ENCODE data around the gene PANK4.

Gene PANK4

DNA sequence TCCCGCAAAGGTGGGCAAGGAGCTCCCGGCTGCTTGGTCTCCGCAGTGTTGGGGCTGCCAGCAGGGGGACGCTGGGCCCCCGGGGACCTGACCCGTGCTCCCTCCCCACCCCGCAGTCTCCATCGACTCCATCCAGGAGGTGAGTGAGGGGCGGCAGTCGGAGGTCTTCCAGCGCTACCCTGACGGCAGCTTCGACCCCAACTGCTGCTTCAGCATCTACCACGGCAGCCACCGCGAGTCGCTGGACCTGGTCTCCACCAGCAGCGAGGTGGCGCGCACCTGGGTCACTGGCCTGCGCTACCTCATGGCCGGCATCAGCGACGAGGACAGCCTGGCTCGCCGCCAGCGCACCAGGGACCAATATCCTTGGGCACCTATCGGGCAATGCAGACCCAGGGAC is 46.8 kb downstream of the PANK4 start:
- H3K4me3 Mint-ChIP-seq, result no peak overlapping the region

DNA sequence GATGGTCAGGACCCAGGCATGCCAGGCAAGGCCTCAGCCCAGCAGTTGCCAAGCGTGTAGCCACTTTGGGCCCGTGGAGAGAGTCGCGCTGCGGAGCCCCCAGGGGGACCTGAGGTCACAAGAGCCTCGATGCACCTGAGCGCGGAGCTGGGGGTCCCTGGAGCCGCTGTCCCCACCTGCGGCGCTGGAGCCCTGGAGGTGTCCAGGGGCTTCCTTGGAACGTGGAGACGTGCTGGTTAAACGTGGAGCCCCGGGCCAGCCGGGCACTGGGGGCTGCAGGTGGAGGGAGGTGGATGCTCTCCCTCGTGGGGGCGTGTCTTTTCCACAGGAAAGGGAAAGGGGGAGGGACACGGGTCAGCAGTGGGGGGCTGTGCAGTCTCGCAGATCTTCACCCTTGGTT is 47.2 kb downstream of the PANK4 start:
- H3K36me3 Mint-ChIP-seq (ENCODE audit: low read depth), result no peaks in the 10 kb centered on the region
- no peaks in the 10 kb centered on the region for H3K4me1 Mint-ChIP-seq
- TF ChIP-seq, protein P1, sequence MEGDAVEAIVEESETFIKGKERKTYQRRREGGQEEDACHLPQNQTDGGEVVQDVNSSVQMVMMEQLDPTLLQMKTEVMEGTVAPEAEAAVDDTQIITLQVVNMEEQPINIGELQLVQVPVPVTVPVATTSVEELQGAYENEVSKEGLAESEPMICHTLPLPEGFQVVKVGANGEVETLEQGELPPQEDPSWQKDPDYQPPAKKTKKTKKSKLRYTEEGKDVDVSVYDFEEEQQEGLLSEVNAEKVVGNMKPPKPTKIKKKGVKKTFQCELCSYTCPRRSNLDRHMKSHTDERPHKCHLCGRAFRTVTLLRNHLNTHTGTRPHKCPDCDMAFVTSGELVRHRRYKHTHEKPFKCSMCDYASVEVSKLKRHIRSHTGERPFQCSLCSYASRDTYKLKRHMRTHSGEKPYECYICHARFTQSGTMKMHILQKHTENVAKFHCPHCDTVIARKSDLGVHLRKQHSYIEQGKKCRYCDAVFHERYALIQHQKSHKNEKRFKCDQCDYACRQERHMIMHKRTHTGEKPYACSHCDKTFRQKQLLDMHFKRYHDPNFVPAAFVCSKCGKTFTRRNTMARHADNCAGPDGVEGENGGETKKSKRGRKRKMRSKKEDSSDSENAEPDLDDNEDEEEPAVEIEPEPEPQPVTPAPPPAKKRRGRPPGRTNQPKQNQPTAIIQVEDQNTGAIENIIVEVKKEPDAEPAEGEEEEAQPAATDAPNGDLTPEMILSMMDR (IDR thresholded peaks at IDR 0.05; ENCODE audit: unreplicated experiment in 3 of 3), result no peak
- no peak overlapping the region for H3K27ac Mint-ChIP-seq
- H3K9me3 Mint-ChIP-seq, result no peaks in the 10 kb centered on the region
- H3K27me3 Mint-ChIP-seq (ENCODE audit: low read depth), result no peaks in the 10 kb centered on the region
- no peak overlapping the region for H3K4me3 Mint-ChIP-seq

More for the DNA sequence above, 46.8 kb downstream of the PANK4 start:
- H3K27me3 Mint-ChIP-seq (ENCODE audit: low read depth), result no peaks in the 10 kb centered on the region
- TF ChIP-seq, protein P1 (IDR thresholded peaks at IDR 0.05; ENCODE audit: unreplicated experiment in 3 of 3), result no peak
- H3K9me3 Mint-ChIP-seq, result no peaks in the 10 kb centered on the region
- H3K36me3 Mint-ChIP-seq (ENCODE audit: low read depth), result no peaks in the 10 kb centered on the region
- no peak overlapping the region for H3K27ac Mint-ChIP-seq
- H3K4me1 Mint-ChIP-seq, result no peaks in the 10 kb centered on the region

DNA sequence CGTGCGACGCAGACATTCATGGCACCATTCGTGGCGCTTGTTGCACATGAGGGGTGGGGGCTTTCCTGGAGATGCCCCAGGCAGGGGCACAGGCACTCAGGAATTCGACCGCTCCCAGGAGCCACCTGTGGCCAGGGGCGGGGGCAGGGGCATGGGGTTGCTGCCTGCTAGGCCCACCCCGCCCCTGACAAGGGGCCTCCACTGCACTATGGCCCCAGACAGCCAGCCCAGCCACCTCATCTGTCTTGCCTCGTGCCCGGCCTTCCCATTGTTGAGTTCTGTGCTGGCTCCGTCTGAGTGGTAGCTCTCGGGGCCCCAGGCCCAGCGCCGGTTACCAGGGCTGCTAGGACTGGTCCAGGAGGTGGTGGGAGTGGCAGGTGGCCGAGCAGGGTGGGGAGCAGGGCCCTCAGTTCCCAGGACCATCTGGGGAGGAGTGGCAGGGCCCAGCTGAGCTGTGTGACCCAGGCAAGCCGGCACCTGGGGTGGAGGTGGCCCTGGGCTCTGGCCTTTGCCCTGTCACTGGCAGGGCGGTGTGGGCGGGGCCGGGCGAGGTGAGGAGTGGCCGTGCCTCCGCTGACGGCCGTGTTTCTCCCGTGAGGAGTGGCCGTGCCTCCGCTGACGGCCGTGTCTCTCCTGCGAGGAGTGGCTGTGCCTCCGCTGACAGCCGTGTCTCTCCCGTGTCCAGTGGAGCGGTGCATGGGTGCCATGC is 48.5 kb downstream of the PANK4 start:
- Mint-ChIP-seq H3K4me1 (no peaks in the 10 kb centered on the region), H3K4me3 (no peak overlapping the region), H3K9me3 (no peaks in the 10 kb centered on the region), H3K36me3 (ENCODE audit: low read depth) (no peaks in the 10 kb centered on the region), H3K27ac (no peak overlapping the region), H3K27me3 (ENCODE audit: low read depth) (peaks cover under 1% of the 10 kb centered on the region)
- TF ChIP-seq, protein P1 (IDR thresholded peaks at IDR 0.05; ENCODE audit: unreplicated experiment in 3 of 3), result no peak

DNA sequence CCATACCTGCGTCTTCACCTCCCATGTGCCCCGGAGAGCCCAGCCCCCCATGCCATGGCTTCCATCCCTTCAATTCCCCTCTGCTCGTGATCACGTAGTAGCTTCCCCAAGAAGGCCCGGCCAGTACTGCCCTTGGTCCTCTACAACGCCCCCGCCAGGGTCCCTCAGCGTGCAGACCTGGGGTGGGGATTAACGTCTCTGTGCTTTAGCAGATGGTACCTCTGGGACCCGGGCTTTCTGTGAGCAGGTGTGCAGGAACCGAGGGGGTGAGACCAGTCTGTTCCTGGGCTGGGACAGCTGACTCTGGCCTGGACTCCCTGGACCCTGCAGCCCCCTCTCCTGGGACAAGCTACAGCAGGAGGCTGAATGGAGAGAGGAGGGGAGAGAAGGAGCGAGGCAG is 49.1 kb downstream of the PANK4 start:
- Mint-ChIP-seq H3K4me3 (no peak overlapping the region), H3K27ac (no peak overlapping the region), H3K27me3 (ENCODE audit: low read depth) (peaks cover 5% of the 10 kb centered on the region), H3K9me3 (no peaks in the 10 kb centered on the region), H3K4me1 (no peaks in the 10 kb centered on the region), H3K36me3 (ENCODE audit: low read depth) (no peaks in the 10 kb centered on the region)
- TF ChIP-seq, protein P1 (IDR thresholded peaks at IDR 0.05; ENCODE audit: unreplicated experiment in 3 of 3), result no peak

DNA sequence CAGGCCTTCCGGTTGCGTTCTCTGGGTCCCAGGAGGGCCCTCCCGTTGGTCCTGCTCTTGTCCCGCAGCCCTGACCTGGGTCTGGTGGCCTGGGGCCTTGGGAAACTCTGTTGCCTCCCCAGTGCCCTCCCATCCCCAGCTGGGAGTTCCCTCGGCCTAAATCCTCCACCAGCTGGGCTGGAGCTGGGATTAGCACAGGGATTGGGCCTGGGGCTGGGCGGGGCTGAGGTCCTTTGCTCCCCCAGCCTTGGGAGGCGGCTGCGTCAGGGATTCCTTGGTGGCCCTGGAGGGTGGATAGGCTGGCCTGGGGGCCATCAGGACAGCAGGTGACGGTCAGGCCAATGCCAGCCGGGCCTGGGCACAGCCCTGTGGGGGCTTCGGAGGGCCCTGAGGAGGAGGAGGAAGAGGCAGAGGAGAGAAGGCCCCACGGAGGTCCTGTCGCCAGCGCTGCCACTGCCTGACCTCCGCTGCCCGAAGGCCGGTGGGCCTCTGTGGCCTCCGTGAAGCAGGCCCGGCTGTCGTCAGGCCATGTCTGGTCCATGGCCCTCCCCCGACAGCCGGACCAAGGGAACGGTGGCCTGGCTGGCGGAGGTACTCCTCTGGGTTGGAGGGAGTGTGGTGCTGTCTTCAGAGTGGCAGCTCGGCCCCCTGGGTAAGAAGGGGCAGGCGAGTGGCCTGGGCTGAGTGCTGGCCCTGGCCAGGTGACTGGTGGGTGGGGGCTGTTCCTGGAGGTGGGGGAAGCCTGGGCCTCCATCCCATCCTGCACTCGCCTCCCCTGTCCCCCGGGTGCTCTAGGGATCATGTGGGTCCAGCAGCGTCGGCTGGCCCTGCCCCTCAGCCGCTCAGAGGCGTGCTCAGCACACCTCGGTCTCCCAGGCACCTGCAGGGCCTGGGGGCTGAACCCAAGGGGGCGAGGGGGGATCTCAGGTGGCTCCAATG is 50.1 kb downstream of the PANK4 start, which contains the start of gene PLCH2:
Gene PLCH2 (plus strand): TSS at position 229 of the 939 bp plus-strand sequence. CDS start 300 bp downstream, at position 529.
- H3K9me3 Mint-ChIP-seq, result no peaks in the 10 kb centered on the region
- H3K4me1 Mint-ChIP-seq, result no peaks in the 10 kb centered on the region
- no peaks in the 10 kb centered on the region for H3K36me3 Mint-ChIP-seq (ENCODE audit: low read depth)
- no peak within 1 kb of the TSS for H3K4me3 Mint-ChIP-seq
- TF ChIP-seq, protein P1 (IDR thresholded peaks at IDR 0.05; ENCODE audit: unreplicated experiment in 3 of 3), result no peak
- no peak within 1 kb of the TSS for H3K27ac Mint-ChIP-seq
- H3K27me3 Mint-ChIP-seq (ENCODE audit: low read depth), result peaks cover 5% of the 10 kb centered on the region
